ENCODE data around the gene VWF.

VWF gene

DNA sequence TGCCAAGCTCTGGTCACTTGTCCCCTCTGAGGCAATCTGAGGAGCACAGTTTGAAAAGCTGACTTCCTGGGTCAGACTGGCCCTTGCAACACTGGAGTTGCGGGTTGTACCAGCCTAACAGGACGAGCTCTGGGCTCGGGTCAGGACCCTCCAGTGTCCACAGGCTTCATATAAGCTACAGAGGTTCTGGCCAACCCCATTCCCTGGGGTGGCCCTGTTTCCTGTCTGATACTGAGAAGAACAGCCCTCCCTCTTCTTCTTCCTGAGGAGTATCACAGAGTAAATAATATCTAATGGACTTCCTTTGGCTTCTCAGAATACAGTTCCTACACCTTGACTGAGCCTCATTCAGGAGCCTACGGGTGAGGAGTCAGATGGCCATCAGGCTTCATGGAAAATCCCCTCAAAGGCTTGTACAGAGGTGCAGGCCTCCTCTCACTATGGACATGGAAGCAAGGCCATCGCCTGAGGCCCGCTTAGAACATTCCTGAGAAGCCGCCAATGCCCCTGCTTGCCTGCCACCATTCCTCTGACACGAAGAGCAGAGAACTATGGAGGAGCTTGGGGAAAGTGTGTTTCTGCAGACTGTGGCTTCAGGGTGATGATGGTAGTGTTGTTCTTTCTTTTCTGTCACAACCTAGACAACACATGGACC, 150.9 kb downstream of the VWF start:
- no peak for DNase-seq

DNA sequence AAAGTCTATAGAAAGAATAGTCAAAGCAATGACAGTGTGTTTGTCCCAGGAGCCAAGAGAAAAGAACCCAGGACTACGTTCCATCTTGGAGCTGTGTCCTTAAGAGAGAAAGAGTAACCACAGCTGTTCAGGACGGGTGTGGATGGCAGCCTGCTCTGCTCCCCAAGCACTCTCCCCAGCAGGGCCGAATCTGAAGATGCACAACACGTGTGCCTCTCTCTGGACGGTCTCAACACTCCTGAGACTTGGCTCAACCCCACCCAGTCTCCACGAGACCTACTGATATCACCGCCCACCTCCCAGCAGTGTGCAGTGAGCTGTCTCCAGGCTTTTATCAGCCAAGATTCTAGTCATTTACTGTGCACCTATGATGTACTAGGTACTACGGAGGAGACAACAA, 152.1 kb downstream of the VWF start:
- DNase-seq, result no peak

DNA sequence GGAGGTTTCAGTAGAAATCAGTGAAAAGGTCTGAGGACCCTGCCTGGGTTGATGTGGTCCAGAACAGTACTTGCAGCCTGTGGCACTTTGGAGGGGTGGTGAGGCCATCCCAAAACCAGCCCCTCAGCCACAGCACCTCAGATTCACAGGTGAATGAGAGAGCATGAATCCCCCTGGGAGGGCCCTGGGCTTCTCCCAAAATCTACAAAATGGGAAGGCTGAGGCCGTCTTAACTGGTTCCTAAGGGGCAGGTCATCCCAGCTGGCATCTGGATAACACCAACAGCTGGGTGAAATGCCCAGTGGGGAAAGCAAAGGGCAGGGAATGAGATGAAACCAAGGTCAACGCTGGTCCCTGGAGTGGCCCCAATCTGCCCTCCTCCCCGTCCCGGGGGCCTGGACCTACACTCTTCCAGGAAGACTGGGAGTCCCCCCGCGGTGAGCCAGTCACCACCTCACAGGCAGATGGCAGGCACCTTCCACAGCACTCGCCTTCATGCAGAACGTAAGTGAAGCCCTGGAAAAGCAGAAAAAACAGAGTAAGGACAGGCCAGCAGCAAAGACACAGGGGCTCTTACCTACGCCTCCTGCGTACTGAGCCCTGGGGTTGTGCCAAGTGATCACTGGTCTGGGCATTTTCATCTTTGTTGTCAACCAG, 153.1 kb downstream of the VWF start:
- DNase-seq, result no peak

DNA sequence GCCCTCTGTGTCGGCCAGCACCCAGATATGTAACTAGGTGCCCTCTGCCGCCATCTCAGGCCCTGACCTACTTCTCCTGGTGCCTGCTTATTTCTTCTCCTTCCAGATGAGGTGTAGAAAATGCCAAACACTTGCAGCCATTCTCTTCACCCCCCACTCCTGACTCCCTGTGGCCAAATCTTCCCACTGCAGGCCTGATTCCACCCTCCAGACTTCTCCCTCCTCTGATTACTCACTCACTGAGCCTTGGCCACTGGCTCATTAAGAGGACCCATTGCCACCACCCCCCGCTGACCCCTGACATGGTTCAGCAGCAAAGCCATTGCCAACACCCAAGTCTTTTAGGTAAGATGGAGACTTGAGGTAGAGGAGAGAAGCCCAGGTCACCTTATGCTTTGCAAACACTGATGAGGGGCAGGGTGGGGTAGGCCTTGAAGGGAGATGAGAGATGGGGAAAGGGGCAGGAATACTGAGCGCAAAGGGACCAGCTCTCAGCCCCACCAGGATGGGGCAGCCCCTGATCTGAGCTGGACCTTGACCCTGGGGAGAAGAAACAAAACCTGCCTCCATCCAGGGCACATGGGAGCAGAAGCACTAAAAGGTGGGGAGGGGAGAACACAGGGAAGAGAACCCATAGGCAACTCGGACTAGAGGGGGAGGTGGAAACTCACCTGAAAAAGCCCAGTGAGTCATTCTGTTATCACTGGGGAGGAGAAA, 154.3 kb downstream of the VWF start:
- DNase-seq, result no peak

DNA sequence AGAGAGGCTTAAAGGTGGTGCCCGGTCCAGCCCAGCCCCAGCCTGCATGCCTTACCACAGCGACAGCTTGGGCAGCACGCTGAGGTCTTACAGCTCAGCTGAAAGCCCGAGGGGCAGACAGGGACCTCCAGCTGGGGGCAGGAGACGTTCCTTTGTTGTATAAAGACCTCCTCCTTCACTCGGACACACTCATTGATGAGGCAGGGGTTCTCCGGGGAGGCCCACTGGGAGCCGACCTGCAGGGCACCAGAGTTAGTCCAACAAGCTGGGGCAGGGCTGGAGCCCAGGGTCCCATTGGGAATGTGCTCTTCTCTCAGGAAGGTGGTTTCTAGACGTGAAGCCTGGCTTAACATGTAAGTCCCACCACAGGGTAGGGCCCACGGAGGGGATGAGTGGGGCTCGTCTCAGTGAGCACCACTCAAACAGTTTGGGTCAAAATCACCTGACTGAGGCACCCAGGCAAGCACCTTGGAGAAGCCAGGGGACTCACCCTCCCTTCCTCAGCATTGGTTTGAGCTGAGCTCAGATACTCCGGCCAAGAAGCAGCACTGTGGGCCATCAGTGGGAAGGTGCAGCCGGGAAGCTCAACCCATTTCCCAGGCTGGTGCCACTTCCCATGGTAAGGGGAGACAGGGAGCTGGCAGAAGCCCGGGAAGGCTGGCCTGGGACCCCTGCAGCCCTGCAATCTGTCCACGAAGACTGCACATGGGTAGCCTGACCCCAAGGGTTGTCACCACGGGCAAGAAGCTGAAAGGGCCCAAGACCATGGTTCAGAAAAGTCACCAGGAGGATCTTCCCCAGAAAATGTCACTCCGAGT, 155.1 kb downstream of the VWF start:
- no peak for DNase-seq

DNA sequence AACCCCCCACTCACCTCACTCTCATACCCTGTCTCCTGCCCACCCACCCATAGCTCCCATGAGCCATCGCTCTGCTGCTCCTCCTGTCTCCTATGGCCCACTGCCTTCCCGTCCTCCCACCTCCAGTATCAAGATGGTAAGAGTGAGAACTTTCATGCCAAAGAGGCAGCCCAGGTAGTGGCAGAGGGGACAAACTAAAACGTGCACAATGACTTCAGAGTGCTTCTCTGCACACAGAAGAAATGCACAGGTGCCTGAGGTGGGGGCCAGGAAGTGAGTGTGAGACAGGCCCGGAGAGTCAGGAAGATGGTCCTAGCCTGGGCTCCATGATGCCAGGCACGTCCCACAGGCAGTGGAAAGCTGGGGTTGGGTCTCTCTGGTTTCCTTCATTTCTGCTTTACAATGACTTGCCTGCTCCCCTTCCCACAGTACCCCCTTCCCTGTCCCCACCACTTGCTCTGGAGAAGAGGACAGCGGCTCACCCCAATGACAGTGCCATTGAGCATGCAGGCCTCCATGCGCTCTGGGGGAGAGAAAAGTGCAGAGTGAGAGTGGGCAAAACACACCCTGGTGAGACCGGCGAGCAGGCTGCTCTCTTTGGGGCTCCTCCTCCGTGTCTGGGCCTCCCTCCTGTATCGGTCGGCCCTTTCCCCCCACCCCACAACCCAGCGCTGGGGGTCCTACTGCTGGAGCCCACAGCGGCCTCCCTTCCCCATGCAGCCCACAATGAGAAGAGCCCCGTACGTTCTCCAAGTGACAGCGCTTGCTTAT, 156.6 kb downstream of the VWF start:
- DNase-seq, result no peak

DNA sequence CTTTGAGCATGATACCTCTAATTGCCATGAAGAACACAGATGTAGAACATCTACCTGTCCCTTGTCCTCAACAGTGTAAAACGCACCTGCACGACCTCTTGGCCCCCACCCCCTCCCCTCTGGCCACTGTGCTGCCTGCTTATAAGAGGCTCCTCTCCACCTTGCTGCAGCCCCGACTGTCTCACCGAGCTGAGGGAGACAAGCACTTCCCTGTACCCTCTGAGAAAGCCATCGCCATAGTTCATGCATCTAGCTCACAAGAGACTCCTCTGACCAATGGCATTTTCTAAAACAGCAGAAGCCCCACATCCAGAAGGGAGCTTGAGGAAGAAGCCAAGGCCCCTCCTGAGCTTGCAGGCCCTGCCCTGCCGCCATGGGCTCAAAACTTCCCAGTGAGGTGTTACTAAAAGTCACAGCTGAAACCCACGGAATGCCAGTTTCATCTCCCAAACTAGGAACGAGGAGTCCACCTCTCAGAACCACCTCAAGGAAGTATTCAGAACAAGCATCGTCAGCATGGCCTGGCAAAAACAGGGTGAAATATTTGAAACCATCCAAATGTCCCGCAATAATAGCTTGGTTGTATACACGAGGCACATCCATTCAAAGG, 157.9 kb downstream of the VWF start:
- no peak for DNase-seq

DNA sequence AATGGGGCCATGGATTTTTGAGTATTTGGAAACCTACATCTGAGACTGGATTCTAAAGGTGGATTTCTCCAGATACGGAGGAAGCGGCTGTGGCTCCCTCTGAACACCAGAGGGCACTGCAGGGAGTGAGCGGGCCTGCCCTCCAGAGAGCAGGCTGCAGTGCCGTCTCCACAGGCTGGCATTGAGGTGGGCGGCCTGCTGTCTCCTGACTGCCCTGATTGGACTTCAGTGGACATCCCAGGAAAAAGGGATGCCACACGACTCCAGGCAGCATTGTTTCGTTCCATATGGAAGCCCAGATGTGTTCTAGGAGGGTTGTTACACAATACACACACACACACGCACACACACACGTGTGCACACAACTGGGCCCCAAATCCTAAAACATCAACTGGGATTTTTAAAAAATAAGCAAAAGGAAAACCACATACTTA, 158.5 kb downstream of the VWF start:
- peak; percentile 35 for DNase-seq

DNA sequence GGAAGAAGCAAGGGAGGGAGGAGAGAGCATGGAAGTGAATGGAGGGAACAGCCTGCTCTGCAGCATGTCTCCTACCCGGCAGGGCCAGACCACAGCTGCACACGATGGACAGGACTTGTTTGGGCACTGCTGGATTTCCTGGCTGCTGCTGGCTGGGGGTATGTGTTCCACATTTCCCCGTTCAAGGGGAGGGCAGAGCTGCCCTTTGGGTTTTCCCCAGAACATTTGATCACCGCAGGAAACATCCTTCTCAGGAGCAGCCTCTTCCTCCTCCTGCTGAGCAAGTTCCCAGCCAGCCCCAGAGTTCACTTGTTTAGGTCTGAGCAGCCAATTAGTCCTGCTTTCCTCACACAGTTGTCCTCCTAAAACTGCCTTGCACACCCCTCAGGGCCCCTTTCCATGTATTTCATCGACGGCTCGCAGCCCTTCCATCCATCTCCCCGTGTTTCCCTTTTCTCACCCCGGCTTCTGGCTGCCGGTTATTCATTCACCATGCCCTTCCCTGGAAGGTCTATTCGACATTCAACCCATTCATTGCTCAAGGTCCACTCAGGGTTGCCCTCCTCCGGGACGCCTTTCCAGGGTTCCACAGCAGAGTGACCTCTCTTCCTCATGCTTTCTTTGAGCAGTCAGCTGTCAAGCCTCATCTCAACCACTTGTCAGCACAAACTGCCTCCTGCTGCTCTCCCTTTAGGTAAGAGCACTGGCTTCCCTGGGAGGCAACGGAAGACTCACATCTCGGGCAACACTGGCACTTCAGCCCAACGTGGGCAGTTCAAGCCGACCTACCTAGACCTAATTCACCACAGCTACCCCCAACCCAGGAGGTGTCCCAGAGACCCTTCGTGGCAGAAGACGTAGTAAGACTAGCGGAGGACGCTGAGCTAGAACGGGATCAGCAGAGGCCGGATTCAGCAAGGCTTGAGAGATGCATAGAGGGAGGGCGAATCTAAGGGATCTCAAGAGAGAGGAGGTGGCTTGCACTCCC, 159.3 kb downstream of the VWF start:
- no peak for DNase-seq

DNA sequence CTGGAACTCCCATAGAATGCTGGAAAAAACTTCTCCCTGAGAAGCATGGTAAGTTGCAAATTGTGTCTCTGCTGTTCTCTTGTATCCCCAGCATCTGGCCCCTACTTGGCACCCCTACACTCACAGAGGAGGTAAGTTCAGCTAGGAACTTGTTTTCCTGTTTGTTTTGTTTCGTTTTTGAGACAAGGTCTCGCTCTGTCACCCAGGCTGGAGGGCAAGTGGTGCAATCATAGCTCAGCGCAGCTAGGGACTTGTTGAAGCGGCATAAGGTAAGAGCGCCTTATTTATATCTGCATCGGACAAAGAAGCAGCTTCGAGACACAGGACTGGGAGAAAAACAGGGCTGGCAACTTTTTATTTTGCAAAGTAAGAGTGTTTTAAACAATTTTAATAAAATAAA, 161.0 kb downstream of the VWF start:
- DNase-seq, result no peak

DNA sequence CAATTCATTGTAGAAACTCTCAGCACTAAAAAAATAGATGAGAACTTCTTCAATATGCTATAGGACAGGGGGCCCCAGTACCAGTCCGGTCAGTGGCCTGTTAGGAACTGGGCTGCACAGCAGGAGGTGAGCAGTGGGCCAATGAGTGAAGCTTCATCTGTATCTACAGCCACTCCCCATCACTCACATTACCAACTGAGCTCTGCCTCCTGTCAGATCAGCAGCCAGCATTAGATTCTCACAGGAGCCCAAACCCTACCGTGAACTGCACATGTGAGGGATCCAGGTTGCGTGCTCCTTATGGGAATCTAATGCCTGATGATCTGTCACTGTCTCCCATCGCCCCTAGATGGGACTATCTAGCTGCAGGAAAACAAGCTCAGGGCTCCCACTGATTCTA, 163.7 kb downstream of the VWF start:
- DNase-seq, result no peak

DNA sequence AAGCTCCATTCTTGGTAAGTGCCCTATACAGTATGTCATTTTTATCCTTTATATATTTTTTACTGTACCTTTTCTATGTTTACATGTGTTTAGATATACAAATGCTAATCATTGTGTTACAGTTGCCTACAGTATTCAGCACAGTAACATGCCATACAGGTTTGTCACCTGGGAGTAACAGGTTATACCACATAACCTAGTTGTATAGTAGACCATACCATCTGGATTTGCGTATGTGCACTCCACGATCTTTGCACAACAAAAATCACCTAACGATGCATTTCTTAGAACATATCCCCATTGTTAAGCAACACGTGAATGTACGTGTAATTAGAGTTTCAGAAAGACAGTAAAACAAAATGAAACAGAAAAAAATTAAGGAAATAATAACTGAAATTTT, 167.5 kb downstream of the VWF start:
- no peak for DNase-seq

DNA sequence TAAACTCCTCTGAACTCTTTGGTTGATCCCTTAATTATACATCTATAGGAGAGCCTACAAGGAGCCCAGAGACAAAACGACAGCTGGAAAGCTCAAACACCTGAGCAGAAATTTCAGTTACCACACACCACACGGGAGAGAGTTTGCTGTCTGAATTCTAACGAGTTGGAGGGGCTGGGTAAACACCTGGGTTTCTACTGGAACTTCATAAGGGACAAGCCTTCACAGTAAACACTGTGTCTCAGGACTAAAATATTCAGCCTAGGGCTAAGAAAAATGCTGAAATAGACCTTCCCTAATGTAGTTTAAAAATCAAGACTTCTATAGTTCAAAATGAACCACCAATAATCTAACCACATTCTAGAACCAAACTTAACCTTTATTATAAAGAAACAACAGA, 169.8 kb downstream of the VWF start:
- no peak for DNase-seq

DNA sequence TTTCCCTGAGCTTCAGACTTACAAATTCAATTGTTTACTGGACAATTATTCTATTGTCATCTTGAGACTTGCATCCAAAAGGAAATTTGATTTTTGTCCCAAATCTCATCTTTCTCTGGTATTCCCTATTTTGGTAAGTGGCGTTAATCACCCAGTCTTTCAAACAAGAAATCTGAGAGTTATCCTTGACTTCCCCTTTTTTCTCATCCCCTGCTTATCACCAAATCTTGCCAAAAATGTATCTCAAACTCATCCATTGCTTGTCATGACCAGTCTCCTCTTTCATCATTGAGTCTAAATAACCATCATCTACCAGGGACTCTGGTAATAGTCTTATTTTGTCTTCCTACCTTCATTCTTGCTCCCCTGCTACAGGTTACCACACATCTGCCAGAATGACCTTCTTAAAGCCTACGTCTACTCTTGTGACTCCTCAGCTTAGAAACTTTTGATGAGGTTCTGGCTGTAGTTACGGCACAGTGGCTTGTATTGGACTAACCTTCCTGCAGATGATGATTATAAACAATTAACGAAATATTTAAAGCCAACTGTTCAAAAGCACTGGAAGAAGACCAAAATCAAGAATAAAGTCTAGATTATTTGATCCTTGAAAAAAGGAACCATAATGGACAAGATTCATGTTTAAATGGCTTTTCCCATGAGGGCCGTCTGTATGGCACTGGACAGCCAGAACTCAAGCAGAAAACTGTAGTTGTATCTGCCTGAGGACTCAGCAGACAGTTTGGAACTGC, 170.5 kb downstream of the VWF start:
- DNase-seq, result no peak

DNA sequence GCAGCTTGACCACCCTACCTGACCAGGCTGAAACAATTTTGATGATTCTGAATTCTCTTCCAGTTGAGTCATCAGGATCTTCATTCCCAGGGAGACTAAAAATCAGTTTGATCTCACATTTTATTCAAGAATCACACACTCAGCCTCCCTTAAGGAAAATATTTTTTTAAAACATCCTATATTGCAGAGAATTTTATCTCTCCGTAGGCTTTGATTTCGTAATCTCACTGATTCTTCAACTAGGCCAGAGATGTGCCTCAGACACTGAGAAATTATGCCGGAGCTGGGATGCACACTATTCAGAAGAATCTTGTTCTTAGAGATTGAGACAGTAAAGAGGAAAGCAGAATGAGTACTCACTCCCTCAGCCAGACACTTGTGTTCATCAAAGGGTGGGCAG, 172.4 kb downstream of the VWF start:
- DNase-seq, result no peak

DNA sequence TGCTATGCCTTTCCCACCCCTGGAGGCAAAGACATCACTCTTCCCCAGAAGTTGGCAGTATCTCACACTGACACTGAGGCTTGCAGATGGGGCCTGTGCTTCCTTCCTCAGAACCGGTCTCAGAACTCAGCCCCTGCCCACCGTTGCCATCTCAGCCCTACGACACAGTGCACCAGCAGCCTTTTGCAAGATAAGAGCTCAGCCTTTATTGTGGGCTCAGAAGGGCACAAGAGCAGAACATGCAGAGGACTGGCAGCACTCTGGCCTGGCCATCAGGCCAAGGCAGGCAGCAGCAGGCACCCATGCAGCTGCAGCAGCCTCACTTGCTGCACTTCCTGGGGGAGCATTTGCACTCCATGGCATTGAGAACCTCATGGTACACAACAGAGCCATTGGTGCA, 175.8 kb downstream of the VWF start:
- DNase-seq, result no peak

DNA sequence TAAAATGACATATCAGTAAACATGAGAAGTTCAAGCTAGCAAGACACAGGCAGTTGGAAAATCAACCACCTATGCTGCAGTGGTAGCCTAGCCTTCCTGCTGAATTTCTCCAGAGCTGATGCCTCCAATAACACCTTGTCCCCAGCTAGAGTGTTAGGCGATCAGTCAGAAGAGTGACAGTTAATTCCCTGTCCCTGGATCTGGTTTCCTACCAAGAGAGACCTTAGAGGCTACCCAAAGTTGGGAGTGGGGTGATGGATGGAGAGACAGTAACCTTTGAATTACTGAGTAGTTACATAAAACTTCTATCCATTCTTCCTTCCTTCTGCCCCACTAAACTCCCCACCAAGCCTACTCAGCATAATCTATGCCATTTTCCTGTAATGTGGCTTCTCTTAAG, 177.5 kb downstream of the VWF start:
- no peak for DNase-seq

DNA sequence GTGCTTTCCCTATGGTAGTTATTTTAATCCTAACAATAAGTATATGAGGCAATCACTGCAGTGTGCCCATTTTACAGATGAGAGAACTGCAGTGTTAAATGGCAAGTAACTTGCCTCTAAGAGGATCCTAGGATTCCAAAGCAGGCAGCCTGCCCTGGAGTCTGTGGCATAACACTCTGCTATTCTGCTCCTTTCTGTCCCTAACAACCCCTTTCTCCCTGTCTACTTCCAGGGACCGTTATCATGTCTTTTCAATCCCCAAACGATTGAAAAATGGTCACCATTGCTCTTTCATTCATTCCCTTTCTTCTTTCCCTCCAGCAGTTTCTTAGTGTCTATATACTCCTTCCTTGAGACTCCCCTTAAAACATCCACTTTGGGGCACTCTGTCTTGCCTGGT, 178.1 kb downstream of the VWF start:
- DNase-seq, result no peak

DNA sequence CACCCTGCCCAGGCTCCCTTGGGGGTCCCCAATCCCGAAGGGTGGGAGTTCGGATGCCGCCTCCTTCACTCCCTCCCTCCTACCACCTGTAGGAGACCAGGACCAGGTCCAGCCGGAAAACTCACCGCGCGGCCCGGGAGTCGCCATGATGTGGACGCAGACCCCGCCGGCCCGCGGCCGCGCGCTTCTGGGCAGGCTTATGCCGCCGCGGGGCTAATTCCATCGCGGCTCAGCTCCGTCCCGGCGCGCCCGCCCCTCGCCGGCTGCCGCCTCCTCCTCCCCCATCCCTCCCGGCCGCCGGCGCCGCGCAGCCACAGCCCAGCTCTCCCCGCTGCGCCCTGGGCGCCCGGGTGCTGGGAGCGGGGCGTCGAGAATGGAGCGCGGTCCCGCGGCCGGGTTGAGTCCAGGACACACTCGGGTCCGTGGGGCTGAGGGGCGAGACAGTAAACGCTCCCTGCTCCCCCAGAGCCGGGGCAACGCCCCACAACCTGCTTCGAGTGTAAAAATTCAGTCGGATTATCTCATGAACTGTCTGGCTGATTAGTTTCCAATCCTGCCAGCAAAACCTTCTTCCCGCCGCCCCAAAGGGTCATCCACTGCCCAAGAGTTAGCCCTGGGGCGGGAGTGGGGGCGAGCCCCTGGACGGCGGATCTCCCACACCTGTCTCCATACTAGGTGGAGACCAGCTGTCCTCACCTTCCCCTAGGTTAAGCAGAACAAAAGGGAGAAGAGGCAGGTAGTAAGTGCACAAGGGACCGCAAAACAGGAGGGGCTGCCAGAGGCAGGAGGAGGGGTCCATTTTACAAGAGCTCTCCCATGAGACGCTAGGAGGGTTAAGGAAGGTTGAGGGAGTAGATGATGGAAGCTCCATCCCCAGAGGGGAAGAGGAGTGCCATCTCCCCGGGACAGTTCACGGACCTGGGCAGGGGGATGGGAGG, 179.1 kb downstream of the VWF start, which contains the start of gene ANO2:
Gene ANO2 (minus strand): TSS at position 189 of the 938 bp plus-strand sequence. CDS start 42 bp downstream, at position 147.
- DNase-seq, result no peak

Measured in NCI-H226 (cell line).